ENCODE measurements around the gene YY1AP1.

The YY1AP1 gene

DNA sequence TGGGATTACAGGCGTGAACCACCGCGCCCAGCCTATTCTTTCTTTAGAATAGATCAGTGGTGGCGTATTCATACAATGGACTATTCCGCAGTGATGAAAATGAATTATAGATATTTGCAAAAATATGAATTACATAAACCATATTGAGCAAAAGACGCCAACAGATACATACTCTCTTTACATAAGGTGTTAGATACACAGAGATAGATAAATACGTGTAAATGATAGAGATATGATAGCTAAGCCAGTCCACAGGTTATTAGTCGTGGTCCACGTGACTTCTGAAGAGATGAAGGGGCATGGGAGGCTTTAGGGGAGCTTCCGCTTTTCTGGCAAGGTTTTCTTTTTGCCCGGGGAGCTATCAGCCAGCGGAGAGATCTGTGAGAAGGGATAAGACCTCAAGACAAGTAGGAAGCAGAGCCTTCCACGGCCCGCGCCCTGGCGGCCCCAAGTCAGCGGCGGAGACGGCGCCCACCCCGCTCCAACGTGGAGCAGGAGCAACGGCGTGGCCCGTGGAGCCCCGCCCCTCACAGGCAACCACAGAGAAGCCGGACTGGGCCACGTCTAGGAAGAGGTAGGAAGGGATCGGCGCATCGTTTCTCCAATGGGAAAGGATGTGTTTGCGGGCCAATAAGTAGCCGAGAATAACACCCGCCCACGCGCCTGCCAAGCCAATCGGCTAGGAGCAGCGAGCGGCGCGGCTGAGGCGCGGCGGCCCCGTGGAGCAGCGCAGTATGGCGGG lies 78.9 kb downstream of the YY1AP1 start, which contains the start of gene MSTO1:
TSS of gene MSTO1 (plus strand) at position 704 of the 742 bp plus-strand sequence. CDS start at position 735, 31 bp downstream.
- H3K36me3 ChIP-seq (ENCODE audit: control insufficient read depth in 2 of 2, insufficient read depth in 2 of 2, low read length in 2 of 2) = peaks cover 5 to 6% of the 10 kb centered on the region in 2 donors
- H3K4me1 ChIP-seq (ENCODE audit: control insufficient read depth, insufficient read depth, low read length) = no peaks in the 10 kb centered on the region
- peak within 1 kb of the TSS; percentile 45 to 76 for H3K9ac ChIP-seq (ENCODE audit: low read length in 2 of 2)
- H3K9me3 ChIP-seq (ENCODE audit: control insufficient read depth in 2 of 2, low read length in 2 of 2) = no peaks in the 10 kb centered on the region
- no peaks in the 10 kb centered on the region for H3K27me3 ChIP-seq (ENCODE audit: control insufficient read depth in 1 of 2, insufficient read depth in 2 of 2, low read length in 2 of 2)
- peak within 1 kb of the TSS; percentile 49 for H3K27ac ChIP-seq (ENCODE audit: low read length)
- H3K4me3 ChIP-seq (ENCODE audit: low read length in 2 of 2) = peak within 1 kb of the TSS; percentile 69 to 87

Data from stomach smooth muscle (tissue), 2 donors.